GM12864 (cell line): ENCODE results near the gene B4GALT7.
"Not testable (repeated sequence)": the region's sequence is repeated elsewhere in the genome, so short reads cannot be mapped to it uniquely, and the experiment has no call there.

Source experiments
- DNase-seq: peaks from one replicate; pipeline ENCODE4 v3.0.0-alpha.2; 2011; ENCODE audit warnings: low read depth
- H3K4me3 ChIP-seq: 2 replicates; pipeline ENCODE4 v1.5.1; 2011; ENCODE audit warnings: mild to moderate bottlenecking, low read depth, low read length, control low read depth
- TF ChIP-seq, protein P1 (sequence below): IDR thresholded peaks from 2 replicates; pipeline ENCODE4 v1.5.1; 2011; ENCODE audit warnings: low read depth, mild to moderate bottlenecking, moderate library complexity, low read length, control low read depth, inconsistent platforms; ENCODE audit errors: missing control alignments

B4GALT7 gene

DNA sequence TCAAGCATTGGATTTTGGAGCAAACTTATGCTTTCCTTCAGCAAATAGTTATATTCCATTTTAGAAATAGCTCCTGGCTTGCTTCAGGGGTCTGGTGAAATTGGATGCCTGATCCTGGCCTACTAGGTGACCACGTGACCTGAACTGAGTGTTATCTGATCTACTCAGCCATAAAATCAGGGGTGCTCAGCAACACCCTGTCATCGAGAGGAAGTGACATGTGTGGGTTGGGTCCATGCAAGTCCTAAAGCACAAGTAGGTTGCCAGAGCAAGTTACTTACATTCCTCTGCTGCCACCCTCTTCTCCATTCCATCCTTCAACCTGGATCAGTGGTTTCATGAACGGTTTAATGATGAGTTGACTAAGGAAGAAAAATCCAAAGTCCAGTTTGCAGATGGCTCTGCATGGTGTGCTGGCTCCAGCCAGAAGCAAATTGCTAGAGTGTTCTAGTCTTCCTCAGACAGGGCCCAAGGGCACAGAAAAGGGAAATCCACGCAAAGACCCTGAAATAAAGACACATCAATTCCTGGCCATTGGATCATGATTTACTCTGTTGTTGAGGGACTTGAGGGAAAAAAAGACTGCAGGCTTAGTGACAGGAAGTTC is 42.8 kb upstream of the B4GALT7 start:
- H3K4me3 ChIP-seq, result no peak overlapping the region
- TF ChIP-seq, protein P1, sequence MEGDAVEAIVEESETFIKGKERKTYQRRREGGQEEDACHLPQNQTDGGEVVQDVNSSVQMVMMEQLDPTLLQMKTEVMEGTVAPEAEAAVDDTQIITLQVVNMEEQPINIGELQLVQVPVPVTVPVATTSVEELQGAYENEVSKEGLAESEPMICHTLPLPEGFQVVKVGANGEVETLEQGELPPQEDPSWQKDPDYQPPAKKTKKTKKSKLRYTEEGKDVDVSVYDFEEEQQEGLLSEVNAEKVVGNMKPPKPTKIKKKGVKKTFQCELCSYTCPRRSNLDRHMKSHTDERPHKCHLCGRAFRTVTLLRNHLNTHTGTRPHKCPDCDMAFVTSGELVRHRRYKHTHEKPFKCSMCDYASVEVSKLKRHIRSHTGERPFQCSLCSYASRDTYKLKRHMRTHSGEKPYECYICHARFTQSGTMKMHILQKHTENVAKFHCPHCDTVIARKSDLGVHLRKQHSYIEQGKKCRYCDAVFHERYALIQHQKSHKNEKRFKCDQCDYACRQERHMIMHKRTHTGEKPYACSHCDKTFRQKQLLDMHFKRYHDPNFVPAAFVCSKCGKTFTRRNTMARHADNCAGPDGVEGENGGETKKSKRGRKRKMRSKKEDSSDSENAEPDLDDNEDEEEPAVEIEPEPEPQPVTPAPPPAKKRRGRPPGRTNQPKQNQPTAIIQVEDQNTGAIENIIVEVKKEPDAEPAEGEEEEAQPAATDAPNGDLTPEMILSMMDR, result no peak
- DNase-seq, result no peak

DNA sequence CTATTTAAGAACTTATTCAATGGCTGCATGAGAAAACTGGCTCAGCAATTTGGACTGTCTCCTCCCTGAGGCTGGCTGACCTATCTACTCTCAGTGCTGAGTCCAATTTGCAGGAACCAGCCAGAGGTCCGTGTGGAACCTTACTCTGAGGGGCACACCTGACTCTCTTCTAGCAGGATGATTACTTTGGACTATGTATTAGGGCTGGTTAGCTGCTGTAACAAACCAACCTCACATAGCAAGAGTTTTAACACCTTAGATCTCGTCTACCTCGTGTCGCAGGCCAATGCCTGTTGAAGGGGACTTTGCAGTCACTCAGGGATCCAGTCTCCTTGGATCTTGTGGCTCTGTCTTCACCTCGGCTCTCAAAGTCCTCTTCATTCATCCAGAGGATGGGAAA is 42.1 kb upstream of the B4GALT7 start:
- TF ChIP-seq, protein P1, result no peak
- no peak for DNase-seq
- no peak overlapping the region for H3K4me3 ChIP-seq

DNA sequence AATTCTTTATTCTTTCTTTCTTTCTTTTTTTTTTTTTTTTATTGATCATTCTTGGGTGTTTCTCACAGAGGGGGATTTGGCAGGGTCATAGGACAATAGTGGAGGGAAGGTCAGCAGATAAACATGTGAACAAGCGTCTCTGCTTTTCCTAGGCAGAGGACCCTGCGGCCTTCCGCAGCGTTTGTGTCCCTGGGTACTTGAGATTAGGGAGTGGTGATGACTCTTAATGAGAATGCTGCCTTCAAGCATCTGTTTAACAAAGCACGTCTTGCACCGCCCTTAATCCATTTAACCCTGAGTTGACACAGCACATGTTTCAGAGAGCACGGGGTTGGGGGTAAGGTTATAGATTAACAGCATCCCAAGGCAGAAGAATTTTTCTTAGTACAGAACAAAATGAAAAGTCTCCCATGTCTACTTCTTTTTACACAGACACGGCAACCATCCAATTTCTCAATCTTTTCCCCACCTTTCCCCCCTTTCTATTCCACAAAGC is 40.4 kb upstream of the B4GALT7 start:
- H3K4me3 ChIP-seq, DNase-seq: not testable (repeated sequence)

DNA sequence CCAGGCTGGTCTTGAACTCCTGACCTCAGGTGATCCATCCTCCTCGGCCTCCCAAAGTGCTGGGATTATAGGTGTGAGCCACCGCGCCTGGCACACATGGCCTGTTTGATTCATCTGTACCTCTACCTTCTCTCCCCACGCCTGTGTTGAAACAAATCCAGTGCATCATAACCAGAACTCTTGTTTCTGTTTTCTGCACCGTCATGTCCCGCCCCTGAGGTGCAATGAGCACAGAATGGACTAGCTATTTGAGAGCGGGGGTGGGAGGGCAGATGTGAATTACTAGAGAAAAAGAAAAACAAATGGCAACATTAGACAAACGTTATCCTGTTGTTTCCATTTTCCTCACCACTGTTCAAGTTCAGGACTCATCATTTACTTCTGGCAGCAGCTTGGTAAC is 34.9 kb upstream of the B4GALT7 start:
- no peak overlapping the region for H3K4me3 ChIP-seq
- TF ChIP-seq, protein P1, result no peak
- DNase-seq, result no peak

DNA sequence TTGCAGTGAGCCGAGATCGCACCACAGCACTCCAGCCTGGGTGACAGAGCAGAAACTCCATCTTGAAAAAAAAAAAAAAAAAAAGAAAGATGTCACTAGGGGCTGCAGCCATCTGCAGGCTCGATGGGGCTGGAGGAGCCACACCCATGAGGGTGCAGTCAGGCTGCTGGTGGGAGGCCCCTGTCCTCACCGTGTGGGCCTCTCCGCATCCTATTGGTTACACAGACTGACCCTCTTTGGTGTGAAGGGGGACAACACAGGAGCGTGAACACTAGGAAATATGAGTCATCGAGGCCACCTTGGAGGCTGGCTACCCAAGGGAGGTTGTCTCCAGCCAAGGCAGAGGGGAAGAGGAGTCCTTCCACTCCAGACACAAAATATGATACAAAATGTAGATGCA is 31.6 kb upstream of the B4GALT7 start:
- TF ChIP-seq, protein P1, result no peak
- H3K4me3 ChIP-seq, result no peak overlapping the region
- no peak for DNase-seq

DNA sequence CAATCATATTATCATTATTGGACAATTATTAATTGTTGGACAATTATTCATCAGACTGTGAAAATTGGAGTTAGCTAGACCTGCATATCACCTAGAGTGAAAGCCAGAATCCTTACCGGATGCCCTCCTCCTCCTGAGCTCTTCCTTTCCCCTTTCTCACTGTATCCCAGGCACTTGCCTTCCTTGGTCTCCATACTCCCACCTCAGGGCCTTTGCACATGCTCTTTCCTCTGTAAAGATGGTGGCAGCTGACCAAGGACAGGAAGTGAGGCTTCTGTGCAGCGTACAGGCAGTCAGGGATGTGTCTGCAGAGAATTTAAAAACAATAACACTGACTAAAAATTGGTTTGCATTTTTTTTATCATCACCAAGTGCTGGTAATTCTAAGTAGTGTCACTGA is 30.0 kb upstream of the B4GALT7 start:
- TF ChIP-seq, protein P1, result no peak
- DNase-seq, result no peak
- no peak overlapping the region for H3K4me3 ChIP-seq

DNA sequence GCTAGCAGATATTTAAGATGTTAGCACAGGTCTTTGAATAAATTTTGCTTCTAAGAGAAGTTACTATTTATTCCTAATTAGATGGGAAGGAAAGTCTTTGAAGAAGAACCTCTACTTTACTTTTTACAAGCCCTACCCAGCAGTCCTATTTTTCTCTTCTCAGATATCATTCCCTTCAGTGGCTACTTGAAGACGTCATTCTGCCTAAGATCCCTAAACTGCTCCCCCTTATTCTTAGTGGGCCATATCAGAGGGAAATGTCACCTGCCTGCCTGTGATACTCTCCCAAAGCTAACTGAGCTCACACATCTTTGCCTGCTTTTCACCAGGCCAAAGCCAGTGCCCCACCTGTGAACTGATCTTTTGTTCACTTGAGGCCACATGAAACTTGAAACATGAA is 24.4 kb upstream of the B4GALT7 start:
- H3K4me3 ChIP-seq, result no peak overlapping the region
- DNase-seq, result no peak
- TF ChIP-seq, protein P1, result no peak
